ENCODE results near the gene SPNS1. TPM values are rescaled to one million over a fixed set of nuclear protein-coding genes. Genes with fewer than 3 reads are reported as not detected.
"Not testable (repeated sequence)": the region's sequence is repeated elsewhere in the genome, so short reads cannot be mapped to it uniquely, and the experiment has no call there.

Gene SPNS1
- total and polyA plus RNA-seq, 3 experiments from 2014 or later, result 33.2 to 40.9 (median 36.5) TPM

GRCh38 chr16:28958836-28959235 is 15.7 kb upstream of the SPNS1 start:
- no peaks in the 10 kb centered on the region for H3K9me3 ChIP-seq (ENCODE audit: low read length)
- H3K4me1 ChIP-seq (ENCODE audit: insufficient read depth, low read length), result no peaks in the 10 kb centered on the region
- POLR2A ChIA-PET, result no interaction called here
- H3K4me3 Mint-ChIP-seq, result no peak overlapping the region
- H3K27me3 ChIP-seq (ENCODE audit: insufficient read depth, low read length, poor library complexity, severe bottlenecking), result no peaks in the 10 kb centered on the region
- peaks cover 5 to 15% (median 10%) of the 10 kb centered on the region in 3 donors for H3K4me1 Mint-ChIP-seq
- H3K27ac ChIP-seq (ENCODE audit: low read depth, low read length), result no peak overlapping the region
- no peak overlapping the region for H3K4me3 ChIP-seq (ENCODE audit: low read length)
- H3K27ac Mint-ChIP-seq, result peak overlapping the region in 1 of 8 donors; percentile 12
- no peak for DNase-seq
- peaks cover 52% of the 10 kb centered on the region for H3K36me3 ChIP-seq (ENCODE audit: insufficient read depth, low read length)
- CTCF ChIA-PET, result no interaction called here
- peaks cover 7 to 87% (median 15%) of the 10 kb centered on the region in 3 donors for H3K36me3 Mint-ChIP-seq
- no peaks in the 10 kb centered on the region for H3K9me3 Mint-ChIP-seq
- H3K27me3 Mint-ChIP-seq, result no peaks in the 10 kb centered on the region

- H3K9me3 ChIP-seq (ENCODE audit: low read length), result no peaks in the 10 kb centered on the region
- POLR2A ChIA-PET, result no interaction called here
- Mint-ChIP-seq H3K36me3 (peaks cover 7 to 64% (median 14%) of the 10 kb centered on the region in 3 donors), H3K27ac (peak overlapping the region in 1 of 8 donors; percentile 50), H3K4me3 (no peak overlapping the region), H3K4me1 (peaks cover 0 to 3% (median 2%) of the 10 kb centered on the region in 3 donors), H3K9me3 (no peaks in the 10 kb centered on the region), H3K27me3 (no peaks in the 10 kb centered on the region)
- DNase-seq, result no peak
- H3K27me3 ChIP-seq (ENCODE audit: insufficient read depth, low read length, poor library complexity, severe bottlenecking), result no peaks in the 10 kb centered on the region
- no peak overlapping the region for H3K4me3 ChIP-seq (ENCODE audit: low read length)
- H3K36me3 ChIP-seq (ENCODE audit: insufficient read depth, low read length), result peaks cover 44% of the 10 kb centered on the region
- H3K27ac ChIP-seq (ENCODE audit: low read depth, low read length), result no peak overlapping the region
- CTCF ChIA-PET, result interaction anchor here (0.5 to 2.5 kb wide), 2 partner anchors 10 to 101 kb away, joined by 3 to 7 read pairs; no protein-coding TSS in a partner anchor
- no peaks in the 10 kb centered on the region for H3K4me1 ChIP-seq (ENCODE audit: insufficient read depth, low read length)
These were observed 10.5 kb upstream of the SPNS1 start for GRCh38 chr16:28964072-28964471.

- H3K27me3 Mint-ChIP-seq, result no peaks in the 10 kb centered on the region
- CTCF ChIA-PET, result interaction anchor here (2.5 kb wide), 1 partner anchor 9 kb away, joined by 7 read pairs; no protein-coding TSS in a partner anchor
These were observed 10.1 kb upstream of the SPNS1 start for GRCh38 chr16:28964496-28964895.

GRCh38 chr16:28967156-28967555 is 7.4 kb upstream of the SPNS1 start:
- Mint-ChIP-seq H3K4me3 (no peak overlapping the region), H3K9me3 (no peaks in the 10 kb centered on the region), H3K36me3 (peaks cover 0 to 39% (median 5%) of the 10 kb centered on the region in 3 donors), H3K27ac (peak overlapping the region in 2 of 8 donors; percentile 47 to 82), H3K27me3 (no peaks in the 10 kb centered on the region), H3K4me1 (no peaks in the 10 kb centered on the region)
- ChIA-PET CTCF (interaction anchor here (2.2 kb wide), 1 partner anchor 11 kb away, joined by 8 read pairs; no protein-coding TSS in a partner anchor), POLR2A (no interaction called here)
- H3K4me3 ChIP-seq (ENCODE audit: low read length), result no peak overlapping the region
- no peaks in the 10 kb centered on the region for H3K4me1 ChIP-seq (ENCODE audit: insufficient read depth, low read length)
- H3K27ac ChIP-seq (ENCODE audit: low read depth, low read length), result no peak overlapping the region
- H3K36me3 ChIP-seq (ENCODE audit: insufficient read depth, low read length), result peaks cover 25% of the 10 kb centered on the region
- no peak for DNase-seq
- no peaks in the 10 kb centered on the region for H3K27me3 ChIP-seq (ENCODE audit: insufficient read depth, low read length, poor library complexity, severe bottlenecking)
- H3K9me3 ChIP-seq (ENCODE audit: low read length), result no peaks in the 10 kb centered on the region

More at GRCh38 chr16:28964496-28964895, 10.1 kb upstream of the SPNS1 start:
- no peak overlapping the region for H3K4me3 ChIP-seq (ENCODE audit: low read length)
- H3K9me3 ChIP-seq (ENCODE audit: low read length), result no peaks in the 10 kb centered on the region
- H3K27ac ChIP-seq (ENCODE audit: low read depth, low read length), result no peak overlapping the region
- Mint-ChIP-seq H3K4me3 (no peak overlapping the region), H3K4me1 (peaks cover 0 to 3% (median 2%) of the 10 kb centered on the region in 3 donors), H3K36me3 (peaks cover 7 to 60% (median 12%) of the 10 kb centered on the region in 3 donors), H3K27ac (peak overlapping the region in 3 of 8 donors; percentile 21 to 50 (median 36)), H3K9me3 (no peaks in the 10 kb centered on the region)
- DNase-seq, result no peak
- no peaks in the 10 kb centered on the region for H3K4me1 ChIP-seq (ENCODE audit: insufficient read depth, low read length)
- POLR2A ChIA-PET, result no interaction called here
- H3K36me3 ChIP-seq (ENCODE audit: insufficient read depth, low read length), result peaks cover 40% of the 10 kb centered on the region
- H3K27me3 ChIP-seq (ENCODE audit: insufficient read depth, low read length, poor library complexity, severe bottlenecking), result no peaks in the 10 kb centered on the region

- Mint-ChIP-seq H3K4me3 (peak overlapping the region in 1 of 7 donors; percentile 18), H3K36me3 (peaks cover 0 to 19% (median 2%) of the 10 kb centered on the region in 3 donors), H3K27ac (peak overlapping the region in 3 of 8 donors; percentile 47 to 84 (median 66))
- H3K9me3 ChIP-seq (ENCODE audit: low read length); H3K27ac ChIP-seq (ENCODE audit: low read depth, low read length); H3K4me1 Mint-ChIP-seq; H3K36me3 ChIP-seq (ENCODE audit: insufficient read depth, low read length); CTCF ChIA-PET; H3K4me3 ChIP-seq (ENCODE audit: low read length); H3K9me3 Mint-ChIP-seq; H3K4me1 ChIP-seq (ENCODE audit: insufficient read depth, low read length); DNase-seq; POLR2A ChIA-PET; H3K27me3 Mint-ChIP-seq; H3K27me3 ChIP-seq (ENCODE audit: insufficient read depth, low read length, poor library complexity, severe bottlenecking): not testable (repeated sequence)
These were observed 4.9 kb upstream of the SPNS1 start for GRCh38 chr16:28969696-28970095.

GRCh38 chr16:28974007-28974436 is 556 bp upstream of the SPNS1 start:
- H3K9me3 Mint-ChIP-seq, result no peaks in the 10 kb centered on the region
- CTCF ChIA-PET, result interaction anchor here (0.9 to 3.7 kb wide), 13 partner anchors 8 to 100 kb away, joined by 3 to 41 read pairs (median 4); partner anchors contain the start of gene LAT

GRCh38 chr16:28975158-28975599 is 601 bp downstream of the SPNS1 start:
- no peaks in the 10 kb centered on the region for H3K9me3 ChIP-seq (ENCODE audit: low read length)
- H3K4me1 Mint-ChIP-seq, result peaks cover 30 to 43% (median 33%) of the 10 kb centered on the region in 3 donors

More at GRCh38 chr16:28974007-28974436, 556 bp upstream of the SPNS1 start:
- Mint-ChIP-seq H3K4me1 (peaks cover 30 to 43% (median 33%) of the 10 kb centered on the region in 3 donors), H3K36me3 (peaks cover 0 to 30% (median 5%) of the 10 kb centered on the region in 3 donors), H3K27ac (peak overlapping the region; percentile 76 to 99 (median 97)), H3K4me3 (peak overlapping the region; percentile 92 to 99 (median 97)), H3K27me3 (peaks cover 0 to 4% of the 10 kb centered on the region in 2 donors)
- POLR2A ChIA-PET, result interaction anchor here (0.6 to 2.8 kb wide), 6 partner anchors 11 to 151 kb away, joined by 3 to 20 read pairs (median 6); partner anchors contain the start of genes ATXN2L, LAT and NFATC2IP
- Histone ChIP-seq H3K36me3 (ENCODE audit: insufficient read depth, low read length) (no peaks in the 10 kb centered on the region), H3K9me3 (ENCODE audit: low read length) (no peaks in the 10 kb centered on the region), H3K27ac (ENCODE audit: low read depth, low read length) (peak overlapping the region; percentile 70), H3K27me3 (ENCODE audit: insufficient read depth, low read length, poor library complexity, severe bottlenecking) (no peaks in the 10 kb centered on the region), H3K4me3 (ENCODE audit: low read length) (peak overlapping the region; percentile 76), H3K4me1 (ENCODE audit: insufficient read depth, low read length) (peaks cover 34% of the 10 kb centered on the region)
- DNase-seq, result no peak

More at GRCh38 chr16:28975158-28975599, 601 bp downstream of the SPNS1 start:
- Histone ChIP-seq H3K27me3 (ENCODE audit: insufficient read depth, low read length, poor library complexity, severe bottlenecking) (no peaks in the 10 kb centered on the region), H3K4me3 (ENCODE audit: low read length) (peak overlapping the region; percentile 76), H3K27ac (ENCODE audit: low read depth, low read length) (peak overlapping the region; percentile 70), H3K4me1 (ENCODE audit: insufficient read depth, low read length) (peaks cover 34% of the 10 kb centered on the region), H3K36me3 (ENCODE audit: insufficient read depth, low read length) (no peaks in the 10 kb centered on the region)
- no peak for DNase-seq
- CTCF ChIA-PET, result interaction anchor here (3.7 kb wide), 1 partner anchor 12 kb away, joined by 41 read pairs; the partner anchor contains the start of gene LAT
- H3K9me3 Mint-ChIP-seq, result no peaks in the 10 kb centered on the region
- POLR2A ChIA-PET, result interaction anchor here (2.8 kb wide), 1 partner anchor 10 kb away, joined by 20 read pairs; the partner anchor contains the start of gene LAT
- H3K27ac Mint-ChIP-seq, result peak overlapping the region; percentile 43 to 97 (median 81)
- H3K36me3 Mint-ChIP-seq, result peaks cover 0 to 34% (median 5%) of the 10 kb centered on the region in 3 donors
- peaks cover 0 to 4% of the 10 kb centered on the region in 2 donors for H3K27me3 Mint-ChIP-seq
- peak overlapping the region; percentile 92 to 99 (median 97) for H3K4me3 Mint-ChIP-seq

All from CD8-positive, alpha-beta memory T cell (primary cell).